GM18519 (cell line): Measurements from ENCODE around the gene ATP9A.

Experiments
- ATAC-seq: cut with Tn5 transposase; IDR thresholded peaks from one replicate; pipeline ENCODE4 v1.9.1; 2021; ENCODE audit warnings: mild to moderate bottlenecking, moderate library complexity; ENCODE audit not compliant: unreplicated experiment, low FRiP score

The ATP9A gene

GRCh38 chr20:51635680-51636079, 132.5 kb downstream of the ATP9A start:
- ATAC-seq: no peak

GRCh38 chr20:51634877-51635276, 133.3 kb downstream of the ATP9A start:
- no peak for ATAC-seq

GRCh38 chr20:51634257-51634656, 133.9 kb downstream of the ATP9A start:
- no peak for ATAC-seq

- ATAC-seq: no peak
These were observed 134.8 kb downstream of the ATP9A start for GRCh38 chr20:51633430-51633829.

DNA sequence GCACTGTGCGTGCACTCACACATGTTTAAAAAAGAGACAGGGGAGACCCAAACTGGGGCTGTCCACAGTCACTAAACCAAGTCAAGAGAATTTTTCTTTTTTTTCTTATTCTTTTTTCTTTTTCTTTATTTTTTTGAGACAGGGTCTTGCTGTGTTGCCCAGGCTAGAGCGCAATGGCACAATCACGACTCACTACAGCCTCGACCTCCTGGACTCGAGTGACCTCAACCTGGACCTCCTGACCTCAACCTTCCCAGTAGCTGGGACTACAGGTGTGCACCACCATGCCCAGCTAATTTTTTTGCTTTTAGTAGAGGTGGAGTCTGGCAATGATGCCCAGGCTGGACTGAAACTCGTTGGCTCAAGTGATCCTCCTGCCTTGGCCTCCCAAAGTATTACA, 136.2 kb downstream of the ATP9A start:
- no peak for ATAC-seq

DNA sequence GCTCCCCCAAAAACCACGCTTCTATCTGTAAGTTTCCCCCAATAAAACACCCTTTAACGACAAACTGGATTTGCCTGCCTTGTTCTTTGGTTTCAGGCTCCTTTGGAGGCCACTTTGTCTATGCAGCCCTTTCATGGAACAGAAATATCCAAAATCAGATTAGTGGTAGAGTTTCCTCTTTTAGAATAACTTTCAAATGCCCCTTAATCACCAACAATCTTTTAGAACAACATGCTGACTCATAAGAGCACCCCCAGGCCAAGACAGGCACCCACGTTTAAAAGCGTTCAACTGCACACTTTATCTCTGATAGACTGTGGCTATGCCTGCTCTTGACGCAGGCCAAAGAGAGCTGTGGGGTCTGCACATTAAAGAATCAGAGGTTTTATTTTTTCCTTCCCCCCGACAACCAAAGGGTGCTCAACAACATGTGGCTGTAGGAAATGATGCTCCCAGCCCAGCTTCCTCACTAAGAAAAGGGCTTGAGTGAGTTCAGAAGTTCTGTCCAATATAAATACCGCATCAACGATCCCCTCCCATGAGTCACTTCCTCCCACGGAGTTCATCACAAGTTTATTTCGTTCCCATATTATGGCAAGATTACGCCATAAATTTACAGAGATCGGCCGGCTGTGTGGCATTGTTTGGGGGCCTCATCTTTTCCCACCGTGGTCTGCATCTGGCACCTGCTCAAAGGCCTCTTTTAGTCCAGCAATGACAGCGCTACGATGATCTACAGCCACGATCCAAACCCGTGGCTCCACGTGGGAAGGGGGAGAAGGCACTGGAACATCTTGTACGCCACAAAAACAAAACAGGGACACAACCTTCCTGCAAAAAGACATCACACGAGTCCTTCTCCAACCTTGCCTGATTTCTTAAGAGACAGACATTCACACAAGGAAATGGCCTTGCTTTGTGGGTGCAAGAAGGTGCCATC, 136.9 kb downstream of the ATP9A start:
- ATAC-seq: no peak

- no peak for ATAC-seq
These were observed 138.7 kb downstream of the ATP9A start for GRCh38 chr20:51629399-51630058.

- no peak for ATAC-seq
These were observed 139.4 kb downstream of the ATP9A start for GRCh38 chr20:51628533-51629398.

- no peak for ATAC-seq
These were observed 140.6 kb downstream of the ATP9A start for GRCh38 chr20:51627586-51627985.

DNA sequence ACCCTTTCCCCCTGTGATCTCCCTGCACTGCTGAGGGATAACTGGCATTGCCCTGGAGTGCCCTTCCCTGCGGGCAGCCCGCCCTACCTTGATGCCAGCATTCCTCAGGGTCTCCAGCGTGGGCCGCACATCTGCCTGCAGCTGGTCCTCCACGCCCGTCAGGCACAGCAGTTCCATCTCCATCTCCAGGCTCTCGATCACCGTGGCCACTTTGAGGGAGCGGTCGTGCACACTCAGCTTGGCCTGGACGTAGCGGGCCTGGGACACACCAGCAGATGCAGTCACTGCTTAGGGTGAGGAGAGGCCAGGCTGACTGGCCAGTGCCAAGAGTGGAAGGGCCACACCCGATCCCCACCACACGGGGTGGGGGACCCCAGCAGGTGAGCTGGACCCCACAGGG, 143.1 kb downstream of the ATP9A start:
- ATAC-seq: no peak

- ATAC-seq: no peak
These were observed 143.9 kb downstream of the ATP9A start for GRCh38 chr20:51624157-51624731.

DNA sequence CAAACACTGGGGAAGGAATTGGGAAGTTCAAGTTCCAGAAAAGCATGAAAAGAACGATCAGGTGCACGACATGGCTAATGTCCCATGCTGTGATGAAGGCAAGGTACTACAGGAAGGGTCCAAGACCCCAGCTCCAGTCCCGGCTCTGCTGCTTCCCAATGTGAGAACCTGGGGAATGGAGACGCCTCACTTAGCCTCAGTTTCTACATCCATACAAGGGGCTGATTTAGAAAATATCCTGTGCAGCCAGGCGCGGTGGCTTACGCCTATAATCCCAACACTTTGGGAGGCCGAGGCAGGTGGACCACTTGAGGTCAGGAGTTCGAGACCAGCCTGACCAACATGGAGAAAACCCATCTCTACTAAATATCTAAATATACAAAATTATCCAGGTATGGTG, 144.9 kb downstream of the ATP9A start:
- no peak for ATAC-seq

- no peak for ATAC-seq
These were observed 146.0 kb downstream of the ATP9A start for GRCh38 chr20:51622004-51622874.

GRCh38 chr20:51620432-51620831, 147.8 kb downstream of the ATP9A start:
- no peak for ATAC-seq

- ATAC-seq: no peak
These were observed 152.1 kb downstream of the ATP9A start for GRCh38 chr20:51616060-51616459.

GRCh38 chr20:51614687-51615086, 153.5 kb downstream of the ATP9A start:
- no peak for ATAC-seq

- no peak for ATAC-seq
These were observed 154.6 kb downstream of the ATP9A start for GRCh38 chr20:51613580-51613979.

DNA sequence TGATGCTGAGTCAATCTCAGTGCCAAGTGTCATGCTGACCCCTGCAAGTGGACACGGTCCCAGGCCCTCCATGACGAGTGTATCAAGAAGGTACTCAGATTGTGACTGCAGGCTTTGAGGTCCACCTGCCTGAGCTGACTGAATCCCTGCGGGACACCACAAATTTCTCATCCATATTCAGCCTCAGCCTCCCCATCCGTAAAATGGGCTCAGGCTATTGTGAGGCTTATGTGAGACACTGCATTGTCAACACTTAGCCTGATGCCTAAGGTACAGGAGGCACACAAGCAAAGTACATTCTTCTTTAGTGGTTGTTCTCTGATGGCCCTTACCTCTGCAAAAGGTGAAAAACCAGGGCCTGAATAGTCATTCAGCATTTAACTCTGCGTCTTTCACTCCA, 155.3 kb downstream of the ATP9A start:
- no peak for ATAC-seq

DNA sequence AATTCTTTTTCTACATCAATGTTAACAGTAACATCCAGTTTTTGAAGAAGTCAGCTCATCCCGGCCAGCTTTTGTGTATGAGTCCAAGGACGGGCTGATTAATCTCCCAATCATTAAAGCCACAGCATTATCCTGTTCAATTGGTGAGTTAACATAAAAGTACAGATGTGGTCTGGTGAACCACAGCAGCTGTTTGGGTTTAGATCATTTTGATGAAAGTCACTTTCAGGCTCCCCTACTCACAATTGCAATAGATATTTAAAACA, 156.6 kb downstream of the ATP9A start:
- ATAC-seq: no peak
